ENCODE results near the gene HSPA12A.

The HSPA12A gene

GRCh38 chr10:116676633-116677032, 65.7 kb downstream of the HSPA12A start:
- TF ChIP-seq CTCF (IDR thresholded peaks at IDR 0.05; ENCODE audit: low read depth, low read length, missing control alignments) = no peak
- no peaks in the 10 kb centered on the region for H3K36me3 ChIP-seq (replicated peaks)
- H3K27ac ChIP-seq = no peak overlapping the region
- H3K27me3 ChIP-seq (replicated peaks) = no peaks in the 10 kb centered on the region
- no peak for DNase-seq
- H3K4me3 ChIP-seq (ENCODE audit: low read depth, low read length) = no peak overlapping the region
- in situ Hi-C loops (cut with HindIII; ENCODE audit: low pct_ligation_motif_present, low sequenced_read_pairs) = loop anchor here (25.0 kb wide), 2 partner anchors 111 to 486 kb away; no protein-coding TSS in a partner anchor

- no peaks in the 10 kb centered on the region for H3K36me3 ChIP-seq (replicated peaks)
Observed at GRCh38 chr10:116676118-116676517, 66.2 kb downstream of the HSPA12A start.

GRCh38 chr10:116674901-116675423, 67.4 kb downstream of the HSPA12A start:
- no peak for TF ChIP-seq CTCF (IDR thresholded peaks at IDR 0.05; ENCODE audit: low read depth, low read length, missing control alignments)
- H3K27ac ChIP-seq = no peak overlapping the region
- no peak for DNase-seq
- in situ Hi-C loops (cut with HindIII; ENCODE audit: low pct_ligation_motif_present, low sequenced_read_pairs) = loop anchor here (25.0 kb wide), 2 partner anchors 112 to 487 kb away; no protein-coding TSS in a partner anchor
- H3K36me3 ChIP-seq (replicated peaks) = no peaks in the 10 kb centered on the region
- no peaks in the 10 kb centered on the region for H3K27me3 ChIP-seq (replicated peaks)
- H3K4me3 ChIP-seq (ENCODE audit: low read depth, low read length) = no peak overlapping the region

More at GRCh38 chr10:116676118-116676517, 66.2 kb downstream of the HSPA12A start:
- in situ Hi-C loops (cut with HindIII; ENCODE audit: low pct_ligation_motif_present, low sequenced_read_pairs) = loop anchor here (25.0 kb wide), 2 partner anchors 111 to 486 kb away; no protein-coding TSS in a partner anchor
- TF ChIP-seq CTCF (IDR thresholded peaks at IDR 0.05; ENCODE audit: low read depth, low read length, missing control alignments) = no peak
- Histone ChIP-seq H3K27me3 (replicated peaks) (no peaks in the 10 kb centered on the region), H3K4me3 (ENCODE audit: low read depth, low read length) (no peak overlapping the region), H3K27ac (no peak overlapping the region)
- no peak for DNase-seq

DNA sequence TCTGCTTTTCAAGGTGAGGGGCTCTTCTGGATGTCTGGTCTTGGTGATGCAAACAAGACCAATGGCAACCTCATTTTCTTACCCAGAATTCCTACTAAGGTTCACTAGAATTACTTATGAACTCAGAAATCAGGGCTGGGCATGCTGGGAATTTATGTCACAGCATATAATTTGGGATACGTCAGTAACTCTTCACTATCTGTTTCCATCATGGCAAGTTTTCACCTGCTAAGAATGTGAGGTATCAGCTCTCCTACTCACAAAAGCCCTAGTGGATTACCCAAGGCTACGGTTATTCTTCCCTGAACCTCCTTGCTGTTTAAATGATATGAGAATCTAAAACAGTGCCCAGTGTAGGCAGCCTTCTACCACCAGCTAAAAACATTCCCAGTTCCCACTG, 68.5 kb downstream of the HSPA12A start:
- H3K4me3 ChIP-seq (ENCODE audit: low read depth, low read length) = no peak overlapping the region
- TF ChIP-seq CTCF (IDR thresholded peaks at IDR 0.05; ENCODE audit: low read depth, low read length, missing control alignments) = no peak
- no peaks in the 10 kb centered on the region for H3K36me3 ChIP-seq (replicated peaks)
- DNase-seq = no peak
- no peak overlapping the region for H3K27ac ChIP-seq
- H3K27me3 ChIP-seq (replicated peaks) = no peaks in the 10 kb centered on the region
- in situ Hi-C loops (cut with HindIII; ENCODE audit: low pct_ligation_motif_present, low sequenced_read_pairs) = no loop called here

DNA sequence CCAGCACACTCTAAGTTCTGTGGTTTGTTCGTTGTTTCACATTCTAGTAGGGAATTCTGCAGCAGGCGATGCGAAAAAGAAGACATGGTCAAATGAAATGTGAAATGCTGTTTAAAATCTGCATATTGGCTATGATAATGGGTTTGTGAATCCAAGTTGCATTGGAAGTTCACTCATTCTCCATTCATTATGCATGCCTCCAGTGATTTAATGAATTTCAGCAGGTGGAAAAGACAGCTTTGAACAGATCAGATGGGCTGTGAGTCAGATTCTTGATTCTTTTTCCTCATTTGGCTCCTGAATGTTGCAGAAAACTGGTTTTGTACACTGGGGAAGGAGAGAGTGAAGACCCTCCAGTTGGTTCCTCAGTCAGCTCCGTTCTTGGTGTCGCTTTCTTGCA, 69.5 kb downstream of the HSPA12A start:
- no peak for DNase-seq
- Histone ChIP-seq H3K27ac (no peak overlapping the region), H3K27me3 (replicated peaks) (no peaks in the 10 kb centered on the region), H3K4me3 (ENCODE audit: low read depth, low read length) (no peak overlapping the region), H3K36me3 (replicated peaks) (no peaks in the 10 kb centered on the region)
- TF ChIP-seq CTCF (IDR thresholded peaks at IDR 0.05; ENCODE audit: low read depth, low read length, missing control alignments) = no peak
- in situ Hi-C loops (cut with HindIII; ENCODE audit: low pct_ligation_motif_present, low sequenced_read_pairs) = no loop called here
